Left renal cortex interstitium (tissue), 4 donors: ENCODE measurements around the gene GOLIM4. TPM values are rescaled to one million over a fixed set of nuclear protein-coding genes. Genes with fewer than 3 reads are reported as not detected.
"Not testable (repeated sequence)": the region's sequence is repeated elsewhere in the genome, so short reads cannot be mapped to it uniquely, and the experiment has no call there.

Source experiments
- DNase-seq, 4 donors: peaks; one replicate each; pipeline ENCODE4 v3.0.0-alpha.2; 2013; ENCODE audit warnings: low read depth in 4 of 4, low spot score in 2 of 4, missing footprints in 1 of 4
- polyA plus RNA-seq, 4 donors: library from polyadenylated mRNA; unstranded; fragments of 120-200 nt; gene quantifications; one replicate each; pipeline ENCODE4 v1.2.1, GENCODE V29; 2013; ENCODE audit not compliant: insufficient read length in 4 of 4

GOLIM4 gene
- polyA plus RNA-seq, 4 donors: 93.1 to 113 (median 108) TPM

DNA sequence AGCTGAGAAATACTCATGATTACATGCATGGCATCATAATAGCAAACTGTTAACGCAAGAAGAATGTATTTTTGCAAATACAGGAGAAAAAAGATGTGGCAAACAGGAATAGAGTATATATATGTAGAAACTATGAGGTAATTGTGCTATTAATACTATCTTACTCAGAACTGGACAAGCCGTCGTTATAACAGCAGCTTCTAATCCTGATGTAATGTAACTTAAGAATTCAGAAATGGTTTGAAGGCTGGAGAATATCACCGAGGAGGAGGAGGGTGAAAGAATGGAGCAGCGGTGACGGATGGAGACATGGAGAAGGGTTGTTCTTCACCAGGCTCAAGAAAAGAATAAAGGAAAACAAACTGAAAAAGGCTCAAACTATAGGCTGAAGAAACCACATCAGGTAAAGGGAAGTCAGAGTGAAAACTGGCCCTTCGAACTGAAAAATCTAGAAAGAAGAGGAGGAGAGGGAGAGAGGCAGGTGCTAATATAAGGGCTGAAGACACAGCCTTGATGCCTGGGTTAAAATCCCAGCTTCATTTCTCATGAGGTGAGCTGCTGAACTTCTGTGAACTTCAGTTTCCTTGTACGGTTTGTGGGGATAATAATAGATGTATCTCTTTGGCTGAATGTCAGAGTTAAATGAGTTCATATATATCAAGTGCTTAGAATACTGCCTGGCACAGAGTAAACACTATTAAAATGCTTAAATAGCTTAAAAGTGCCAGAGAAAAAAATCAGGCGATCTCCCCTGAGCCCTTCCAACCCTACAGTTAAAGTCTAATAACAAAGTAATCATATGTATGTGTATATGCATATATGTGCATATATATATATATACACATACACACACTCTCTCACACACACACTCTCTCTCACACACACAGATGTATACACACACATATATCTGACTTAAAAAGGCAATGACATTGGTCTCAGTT is 43.9 kb downstream of the GOLIM4 start:
- DNase-seq: no peak

DNA sequence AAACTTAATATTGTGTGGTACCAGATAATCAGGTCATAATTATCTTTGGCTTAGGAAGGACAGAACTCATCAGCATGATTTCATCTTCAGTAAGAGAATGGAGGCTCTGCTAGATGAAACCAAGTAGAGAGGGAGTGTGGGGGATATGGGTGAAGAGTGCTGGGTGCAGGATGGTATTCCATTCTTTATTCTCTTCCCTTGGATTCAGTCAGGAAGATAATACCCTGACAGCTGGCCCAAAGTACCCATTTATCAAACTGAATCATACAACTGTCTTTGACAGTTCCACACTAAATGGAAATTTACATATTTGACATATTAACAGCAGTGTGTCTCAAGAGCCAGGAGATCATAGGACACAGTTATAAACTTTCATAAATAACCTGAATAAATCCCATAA is 44.7 kb downstream of the GOLIM4 start:
- DNase-seq: no peak

DNA sequence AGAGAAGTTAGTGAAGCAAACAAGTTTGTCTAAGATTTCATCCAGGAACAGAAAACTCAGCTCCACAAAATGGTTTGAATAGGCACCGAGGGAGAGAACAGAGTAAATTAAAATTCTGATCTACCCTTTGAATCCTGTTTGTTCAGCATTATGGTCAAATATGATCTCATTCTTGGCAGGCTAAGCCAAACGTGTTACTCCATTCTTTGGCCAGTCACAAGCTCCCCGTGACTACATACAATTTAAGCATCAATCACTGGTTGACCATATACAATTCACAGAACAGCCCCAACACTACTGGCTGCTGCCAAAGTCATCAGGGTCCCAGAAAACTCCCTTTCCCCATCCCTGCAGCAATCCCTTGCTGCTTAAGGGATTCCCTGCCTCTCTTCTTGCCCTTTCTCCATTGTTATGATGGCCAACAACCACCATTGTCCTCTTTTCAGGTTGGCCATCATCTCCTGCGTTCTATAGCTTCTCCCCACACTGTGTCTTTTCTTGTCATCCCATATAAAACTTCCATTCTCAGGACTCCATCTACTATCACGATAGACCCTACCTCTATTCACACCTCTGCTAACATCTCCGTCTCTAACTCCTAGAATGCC is 46.3 kb downstream of the GOLIM4 start:
- DNase-seq: no peak

DNA sequence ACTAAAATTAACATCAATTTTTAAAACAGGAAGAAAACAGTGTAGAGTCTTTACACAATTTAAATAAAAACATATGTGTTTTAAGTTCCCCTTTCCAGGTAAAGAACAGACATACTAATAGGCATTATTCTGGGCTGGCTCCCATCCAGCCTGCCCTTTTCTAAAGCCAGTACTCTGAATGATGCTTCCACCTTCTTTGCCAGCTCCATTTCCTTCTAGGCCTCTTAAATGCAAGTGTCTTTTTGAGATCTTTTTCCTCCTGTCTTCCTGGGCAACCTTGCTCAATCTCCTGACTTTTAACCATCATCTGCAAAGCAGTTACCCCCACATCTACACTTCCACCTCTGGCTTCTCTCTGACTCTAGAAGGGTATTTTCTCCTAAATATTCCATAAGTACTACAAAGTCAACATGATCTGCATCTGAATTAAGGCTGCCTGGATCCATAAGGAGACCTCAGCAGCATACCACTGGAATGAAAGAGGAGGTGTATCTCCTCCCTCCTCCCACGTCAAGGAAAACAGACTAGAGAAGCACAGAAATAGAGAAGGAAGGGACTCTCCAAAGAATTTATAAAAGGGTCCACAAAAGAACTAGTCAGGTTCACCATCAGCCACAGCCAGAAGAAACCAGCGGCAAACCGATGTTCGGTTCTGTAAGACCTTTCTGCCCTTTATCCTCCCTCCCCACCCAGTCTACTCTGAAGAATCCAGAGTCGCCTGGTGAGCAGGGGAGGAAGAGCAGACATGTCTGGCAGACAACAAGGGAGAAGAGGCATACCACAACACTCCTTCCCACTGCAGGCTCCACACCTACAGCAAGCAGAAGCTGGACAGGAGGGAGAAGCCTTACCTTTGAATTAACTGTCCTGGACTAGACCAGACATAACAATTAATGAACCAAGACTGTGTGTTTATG is 47.1 kb downstream of the GOLIM4 start:
- DNase-seq: no peak

DNA sequence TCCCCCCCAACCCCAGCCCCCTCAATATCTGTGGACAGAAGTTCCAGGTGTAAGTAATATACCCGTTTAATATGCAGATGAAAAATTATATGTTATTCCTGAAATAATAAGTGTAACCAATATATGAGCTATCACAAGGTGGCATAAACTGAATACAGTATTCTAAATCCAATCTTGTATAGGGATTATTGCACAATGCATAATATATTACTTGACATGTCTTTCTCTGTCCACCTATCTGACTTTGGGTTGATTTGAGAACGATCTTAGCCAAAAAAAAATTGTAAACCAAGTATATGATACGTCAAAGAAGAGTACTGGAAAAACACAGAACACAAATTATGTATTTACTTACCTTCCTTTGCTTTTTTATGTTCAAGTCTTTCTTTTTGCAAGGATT is 47.8 kb downstream of the GOLIM4 start:
- DNase-seq: no peak

DNA sequence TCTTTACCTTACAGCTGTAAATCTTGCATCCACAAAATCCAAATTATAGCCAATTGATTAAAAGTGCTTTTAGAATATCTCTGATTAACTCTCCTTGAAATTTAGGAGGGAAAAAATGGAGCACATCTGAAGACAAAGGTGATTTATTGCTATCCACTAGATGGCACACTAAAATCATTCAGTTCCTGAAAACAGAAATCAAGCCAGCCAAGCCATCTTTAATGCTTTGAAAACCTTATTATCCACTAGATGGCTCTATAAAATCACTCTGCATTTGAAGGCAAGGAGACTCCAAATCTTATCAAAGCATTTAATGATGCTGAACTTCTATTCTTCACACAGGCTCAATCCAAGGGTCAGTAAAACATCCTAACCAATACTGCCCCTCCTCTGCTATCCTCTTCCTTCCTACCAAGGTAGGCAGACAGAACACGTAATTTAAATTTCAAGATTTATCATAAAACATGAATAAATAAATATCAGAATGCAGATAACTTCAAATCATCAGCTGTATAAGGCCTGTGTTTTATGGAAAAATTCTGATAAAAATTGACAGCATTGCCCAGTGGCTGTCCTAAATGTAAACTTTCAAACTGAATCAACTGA is 48.4 kb downstream of the GOLIM4 start:
- peak in 2 of 4 donors; percentile 48 to 62 for DNase-seq

DNA sequence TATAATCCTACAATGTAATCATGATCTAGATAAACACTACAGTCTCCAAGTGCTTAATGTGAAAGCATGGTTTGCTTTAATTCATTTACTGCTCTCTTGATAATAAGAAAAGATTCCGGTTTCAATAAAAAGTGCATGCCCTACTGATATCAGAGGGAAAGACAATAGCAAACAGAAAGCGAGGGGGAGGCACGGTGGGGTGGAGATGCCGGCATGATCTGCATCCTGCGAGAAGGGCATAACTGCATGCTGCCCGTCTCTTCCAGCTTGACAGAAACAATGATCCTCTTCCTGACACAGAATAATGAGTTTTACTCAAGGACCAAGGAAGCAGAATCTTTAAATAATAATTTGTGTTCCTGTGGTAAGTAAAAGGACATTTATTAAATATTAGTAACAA is 51.7 kb downstream of the GOLIM4 start:
- no peak for DNase-seq

DNA sequence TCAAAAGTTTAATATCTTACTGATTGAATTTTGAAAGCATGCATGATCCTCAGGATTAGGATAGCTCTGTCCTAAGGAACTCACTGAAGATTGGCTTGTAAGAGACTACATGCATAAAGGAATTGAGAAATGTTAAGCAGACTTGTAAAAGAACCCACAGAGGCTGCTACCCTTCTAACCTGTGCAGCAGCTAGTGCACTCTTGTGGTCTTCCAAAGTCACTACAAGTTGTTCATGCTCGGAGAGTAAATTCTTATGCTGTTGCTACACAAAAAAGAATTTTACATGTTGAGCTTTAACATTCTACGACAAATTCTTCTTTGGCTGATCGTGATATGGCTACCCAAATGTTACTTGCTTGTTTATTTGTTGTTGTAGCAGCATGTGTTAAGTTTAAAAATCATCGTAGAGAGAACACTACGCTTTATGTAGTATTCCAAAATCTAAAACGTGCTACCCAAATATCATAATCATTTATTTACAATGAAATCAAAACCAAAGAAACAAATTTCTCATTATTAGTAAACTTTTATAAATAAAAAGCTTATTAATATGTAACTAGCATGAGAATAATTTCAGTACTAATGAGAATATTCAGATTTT is 55.0 kb downstream of the GOLIM4 start:
- DNase-seq: no peak

DNA sequence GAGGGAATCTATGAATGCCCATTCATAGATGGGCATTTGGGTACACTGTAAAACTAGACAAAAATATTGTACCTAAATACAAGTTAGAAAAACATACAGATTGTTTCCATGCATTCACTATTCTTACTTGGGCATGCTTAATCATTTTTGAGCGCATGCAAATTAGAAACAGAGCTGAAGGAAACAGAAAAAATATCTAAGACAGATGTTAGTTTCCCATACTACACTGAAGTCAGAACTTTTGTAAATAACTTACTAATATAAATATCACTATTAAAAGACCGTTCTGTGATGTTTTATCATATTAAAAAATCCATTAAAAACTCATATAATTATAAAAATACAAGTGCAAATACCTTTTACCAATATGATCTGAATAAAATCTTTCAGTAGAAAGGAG is 58.7 kb downstream of the GOLIM4 start:
- no peak for DNase-seq

DNA sequence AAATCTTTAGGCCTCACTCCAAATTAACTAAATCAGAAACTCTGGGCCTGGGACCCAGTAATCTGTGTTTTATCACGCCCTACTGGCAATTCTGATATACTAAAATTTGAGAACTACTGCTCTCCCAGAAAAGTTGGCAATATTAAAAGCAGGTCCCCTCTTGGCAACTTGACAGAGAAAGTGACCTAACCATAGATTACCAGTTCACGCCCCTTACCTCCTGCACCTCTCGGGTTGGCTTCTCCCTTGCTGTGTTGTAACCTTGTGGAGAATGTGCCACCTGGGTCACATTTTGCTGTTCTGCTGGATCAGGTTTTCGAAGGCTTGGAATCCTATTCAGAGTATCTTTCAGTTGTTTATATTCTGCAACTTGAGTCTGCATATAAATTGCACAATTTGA is 59.1 kb downstream of the GOLIM4 start:
- no peak for DNase-seq

DNA sequence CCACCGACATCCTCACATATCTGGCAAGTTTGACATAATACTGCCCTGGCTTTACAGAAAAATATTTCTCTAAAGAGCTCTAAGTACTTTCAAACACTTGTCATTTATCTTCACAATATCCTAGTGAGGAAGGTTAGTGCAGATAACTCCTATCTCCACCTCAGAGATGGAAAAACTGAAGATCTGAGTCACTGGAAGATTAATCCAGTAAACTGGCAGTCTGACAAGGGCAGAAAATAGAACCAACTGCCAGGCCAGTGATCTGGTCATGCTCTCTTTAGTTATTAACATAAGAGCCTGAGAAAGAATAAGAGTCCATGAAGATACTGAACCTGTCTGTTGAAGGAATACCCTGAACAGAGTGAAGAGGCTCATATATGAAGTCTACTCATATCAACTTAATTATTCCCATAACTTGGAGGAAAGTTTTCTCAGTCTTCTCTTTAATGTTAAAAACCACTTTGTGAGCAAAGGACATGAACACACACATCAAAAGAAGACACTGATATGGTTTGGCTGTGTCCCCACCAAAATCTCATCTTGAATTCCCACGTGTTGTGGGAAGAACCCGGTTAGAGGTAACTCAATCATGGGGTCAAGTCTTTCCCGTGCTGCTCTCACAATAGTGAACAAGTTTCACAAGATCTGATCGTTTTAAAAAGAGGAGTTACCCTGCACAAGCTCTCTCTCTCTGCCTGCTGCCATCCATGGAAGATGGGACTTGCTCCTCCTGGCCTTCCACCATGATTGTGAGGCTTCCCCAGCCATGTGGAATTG is 61.4 kb downstream of the GOLIM4 start:
- no peak for DNase-seq

DNA sequence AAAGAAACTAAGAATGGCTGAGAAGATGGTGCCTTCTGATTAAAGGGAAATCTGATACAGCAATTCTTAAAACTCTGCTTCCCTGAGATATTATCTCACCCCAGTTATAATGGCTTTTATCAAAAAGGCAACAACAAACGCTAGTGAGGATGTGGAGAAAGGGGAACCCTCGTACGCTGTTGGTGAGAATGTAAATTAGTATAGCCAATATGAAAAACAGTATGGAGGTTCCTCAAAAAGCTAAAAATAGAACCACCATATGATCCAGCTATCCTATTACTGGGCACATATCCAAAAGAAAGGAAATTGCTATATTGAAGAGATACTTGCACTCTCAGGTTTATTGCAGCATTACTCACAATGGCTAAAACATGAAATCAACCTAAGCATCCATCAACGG is 65.1 kb downstream of the GOLIM4 start:
- no peak for DNase-seq

DNA sequence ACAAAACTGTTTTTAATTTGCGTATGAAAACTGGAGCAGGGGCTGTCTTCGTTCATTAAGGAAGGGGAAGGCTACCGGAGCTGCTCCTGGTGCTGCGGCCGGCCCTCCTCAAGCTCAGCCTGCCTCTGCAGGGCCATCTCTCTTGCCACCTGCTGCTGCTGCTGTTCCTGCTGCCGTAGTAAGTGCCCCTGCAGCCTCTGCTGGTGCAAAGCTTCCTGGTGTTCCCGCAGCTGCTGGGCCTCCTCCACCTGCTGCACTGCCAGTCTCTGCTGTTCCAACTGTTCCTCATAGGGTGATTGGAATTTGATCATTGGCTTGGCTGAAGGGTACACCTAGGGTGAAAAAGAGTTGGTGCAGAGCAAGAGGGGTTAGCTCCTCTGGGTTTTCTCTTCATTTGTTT is 66.0 kb downstream of the GOLIM4 start:
- no peak for DNase-seq

DNA sequence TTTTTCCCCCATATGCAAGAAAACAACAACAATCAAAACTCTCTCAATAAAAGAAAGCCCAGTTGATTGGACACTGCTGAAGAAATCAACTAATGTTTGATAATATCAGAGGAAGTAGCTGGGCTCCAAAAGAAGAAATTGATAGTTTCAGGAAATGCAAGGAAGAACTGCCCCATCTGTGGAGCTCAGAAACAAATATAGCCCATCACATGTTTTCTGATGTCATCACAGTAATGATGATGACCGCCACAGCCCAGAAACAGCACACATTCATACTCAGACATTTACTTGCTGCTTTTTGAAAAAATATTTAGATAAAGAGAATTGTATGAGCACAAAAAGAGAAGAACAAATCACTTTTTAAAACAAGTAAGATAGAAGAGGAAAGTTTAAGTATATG is 67.6 kb downstream of the GOLIM4 start:
- no peak for DNase-seq

DNA sequence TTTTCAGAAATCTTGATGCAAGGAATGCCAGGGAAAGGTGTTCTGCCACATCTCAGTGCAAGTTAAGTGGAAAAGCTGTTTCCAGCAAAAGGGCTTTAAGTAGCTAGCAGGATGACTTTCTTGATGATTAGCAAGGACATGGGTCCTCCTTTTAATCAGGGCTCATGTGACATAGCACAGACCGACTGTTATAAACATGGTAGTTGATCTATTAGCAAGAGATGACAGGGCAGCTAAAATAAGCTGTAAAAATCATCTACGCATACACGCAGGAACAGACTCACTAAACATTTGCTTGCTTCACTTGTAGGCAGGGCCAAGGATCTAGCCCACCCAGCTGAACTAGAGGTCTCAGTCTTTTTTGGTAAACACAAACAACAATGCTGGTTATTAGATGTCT is 69.0 kb downstream of the GOLIM4 start:
- no peak for DNase-seq

DNA sequence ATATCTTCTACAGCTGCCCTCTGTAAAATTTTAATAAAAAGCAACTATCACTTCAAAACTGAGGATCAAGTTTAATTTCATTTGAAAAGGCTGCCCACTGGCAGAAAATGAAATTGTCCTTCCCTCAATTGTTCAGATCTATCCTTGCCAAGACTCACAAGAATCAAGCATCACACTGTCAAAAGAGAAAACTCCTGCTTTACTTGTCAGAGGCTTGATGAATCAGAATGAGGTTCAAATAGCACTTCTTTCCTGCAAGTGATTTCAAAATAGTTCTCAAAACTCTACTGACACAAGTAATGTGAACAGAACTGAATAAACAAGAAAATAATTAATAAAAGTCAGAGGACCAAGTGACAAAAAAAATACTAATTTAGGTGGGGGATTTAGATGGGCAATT is 70.6 kb downstream of the GOLIM4 start:
- no peak for DNase-seq

DNA sequence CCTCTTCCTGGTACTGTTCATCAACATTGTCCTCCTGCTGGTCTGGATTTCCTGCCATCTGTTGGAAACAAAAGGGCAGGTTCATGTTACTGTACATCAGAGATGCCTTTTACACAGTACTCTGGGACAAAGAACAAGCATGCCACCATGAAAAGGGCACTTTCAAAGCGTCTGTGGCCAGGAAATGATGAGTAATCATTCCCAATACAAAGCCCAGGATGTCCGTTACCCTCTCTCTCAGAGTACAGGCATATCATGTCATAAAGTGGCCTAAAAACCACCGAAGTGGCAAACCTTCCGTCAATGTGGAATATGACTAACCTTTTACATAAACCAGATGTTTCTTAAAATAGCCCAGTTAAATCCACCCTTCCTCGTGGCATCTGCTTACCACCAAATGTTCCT is 71.2 kb downstream of the GOLIM4 start:
- no peak for DNase-seq

DNA sequence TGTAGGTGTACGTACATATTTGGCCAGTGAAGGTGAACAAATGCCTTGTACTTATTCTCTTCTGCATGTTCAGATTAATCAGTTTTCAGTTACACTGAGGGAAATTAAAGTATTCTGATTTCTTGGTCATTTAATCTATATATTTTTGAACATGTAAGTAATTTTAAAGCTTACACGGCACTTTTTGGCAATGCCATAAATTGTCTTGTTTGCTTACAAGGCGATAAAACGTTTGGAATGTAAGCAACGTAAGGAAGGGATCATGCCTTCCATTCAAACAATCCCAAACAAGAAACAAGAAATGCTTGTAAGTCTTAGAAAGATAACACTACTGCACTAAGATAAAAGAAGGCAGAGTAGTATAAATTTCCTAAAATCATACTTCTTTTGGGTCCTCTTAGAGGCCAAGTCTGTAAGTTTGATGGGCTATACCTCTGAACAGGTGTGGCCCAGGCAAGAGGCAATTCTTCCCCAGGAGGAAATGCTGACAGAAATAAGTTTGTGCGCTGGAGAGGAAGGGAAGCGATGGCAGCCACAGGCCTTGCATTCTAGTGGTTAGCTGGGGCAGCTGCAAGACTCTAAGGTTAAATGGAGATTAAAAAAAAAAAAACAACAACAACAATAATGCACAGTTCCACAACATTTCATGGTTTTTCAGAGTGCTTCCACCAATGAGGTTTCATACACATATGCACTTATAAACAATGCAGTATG is 73.8 kb downstream of the GOLIM4 start:
- DNase-seq: no peak

DNA sequence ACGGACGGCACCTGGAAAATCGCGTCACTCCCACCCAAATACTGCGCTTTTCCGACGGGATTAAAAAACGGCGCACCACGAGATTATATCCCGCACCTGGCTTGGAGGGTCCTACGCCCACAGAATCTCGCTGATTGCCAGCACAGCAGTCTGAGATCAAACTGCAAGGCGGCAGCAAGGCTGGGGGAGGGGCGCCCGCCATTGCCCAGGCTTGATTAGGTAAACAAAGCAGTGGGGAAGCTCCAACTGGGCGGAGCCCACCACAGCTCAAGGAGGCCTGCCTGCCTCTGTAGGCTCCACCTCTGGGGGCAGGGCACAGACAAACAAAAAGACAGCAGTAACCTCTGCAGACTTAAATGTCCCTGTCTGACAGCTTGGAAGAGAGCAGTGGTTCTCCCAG is 84.4 kb downstream of the GOLIM4 start:
- DNase-seq: not testable (repeated sequence)
